ENCODE data around the gene RBM17.
"Not testable (repeated sequence)": the region's sequence is repeated elsewhere in the genome, so short reads cannot be mapped to it uniquely, and the experiment has no call there.

Gene RBM17

GRCh38 chr10:6102128-6102527, 13.3 kb downstream of the RBM17 start:
- H3K27ac Mint-ChIP-seq: peak overlapping the region; percentile 74
- ATAC-seq (ENCODE audit: low read depth) (no peak), DNase-seq (ENCODE audit: low spot score in 2 of 2) (no peak)
- peak overlapping the region; percentile 32 for H3K4me3 Mint-ChIP-seq
- peaks cover 9% of the 10 kb centered on the region for H3K4me1 Mint-ChIP-seq
- no peaks in the 10 kb centered on the region for H3K27me3 Mint-ChIP-seq
- peaks cover 36% of the 10 kb centered on the region for H3K36me3 Mint-ChIP-seq
- H3K9me3 Mint-ChIP-seq: no peaks in the 10 kb centered on the region

DNA sequence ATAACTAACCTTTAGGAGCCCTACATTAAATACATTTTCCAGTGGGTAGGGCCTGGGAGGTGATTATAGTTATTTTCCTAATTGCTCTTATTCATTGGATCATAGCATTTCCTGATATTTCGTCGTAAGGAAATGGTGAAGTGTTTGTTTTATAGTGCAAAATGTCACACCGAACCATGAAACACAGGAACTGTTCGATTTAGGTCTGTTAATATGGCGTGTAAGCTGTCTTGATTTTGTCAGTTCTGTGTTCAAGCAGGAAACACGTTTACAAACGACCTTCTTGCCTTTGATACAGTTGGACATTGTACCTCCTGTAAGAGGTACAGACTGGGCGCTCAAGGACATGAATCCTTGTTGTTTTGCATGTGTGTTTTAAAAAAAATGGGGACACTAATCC, 14.8 kb downstream of the RBM17 start:
- H3K36me3 Mint-ChIP-seq: peaks cover 29% of the 10 kb centered on the region
- H3K27ac Mint-ChIP-seq: no peak overlapping the region
- no peak overlapping the region for H3K4me3 Mint-ChIP-seq
- no peaks in the 10 kb centered on the region for H3K27me3 Mint-ChIP-seq
- peaks cover 13% of the 10 kb centered on the region for H3K4me1 Mint-ChIP-seq
- no peak for DNase-seq (ENCODE audit: low spot score in 2 of 2)
- no peaks in the 10 kb centered on the region for H3K9me3 Mint-ChIP-seq
- ATAC-seq (ENCODE audit: low read depth): no peak

GRCh38 chr10:6107616-6108015, 18.8 kb downstream of the RBM17 start:
- H3K9me3 Mint-ChIP-seq: not testable (repeated sequence)

GRCh38 chr10:6108072-6108471, 19.2 kb downstream of the RBM17 start:
- Mint-ChIP-seq H3K9me3 (no peaks in the 10 kb centered on the region), H3K4me1 (peaks cover 8% of the 10 kb centered on the region), H3K27ac (no peak overlapping the region), H3K4me3 (no peak overlapping the region), H3K36me3 (peaks cover 40% of the 10 kb centered on the region), H3K27me3 (no peaks in the 10 kb centered on the region)
- DNase-seq (ENCODE audit: low spot score in 2 of 2): no peak
- no peak for ATAC-seq (ENCODE audit: low read depth)

More at GRCh38 chr10:6107616-6108015, 18.8 kb downstream of the RBM17 start:
- not testable (repeated sequence) for H3K4me1 Mint-ChIP-seq; H3K4me3 Mint-ChIP-seq; H3K27ac Mint-ChIP-seq; ATAC-seq (ENCODE audit: low read depth); H3K27me3 Mint-ChIP-seq; DNase-seq (ENCODE audit: low spot score in 2 of 2)
- H3K36me3 Mint-ChIP-seq: peaks cover 40% of the 10 kb centered on the region

DNA sequence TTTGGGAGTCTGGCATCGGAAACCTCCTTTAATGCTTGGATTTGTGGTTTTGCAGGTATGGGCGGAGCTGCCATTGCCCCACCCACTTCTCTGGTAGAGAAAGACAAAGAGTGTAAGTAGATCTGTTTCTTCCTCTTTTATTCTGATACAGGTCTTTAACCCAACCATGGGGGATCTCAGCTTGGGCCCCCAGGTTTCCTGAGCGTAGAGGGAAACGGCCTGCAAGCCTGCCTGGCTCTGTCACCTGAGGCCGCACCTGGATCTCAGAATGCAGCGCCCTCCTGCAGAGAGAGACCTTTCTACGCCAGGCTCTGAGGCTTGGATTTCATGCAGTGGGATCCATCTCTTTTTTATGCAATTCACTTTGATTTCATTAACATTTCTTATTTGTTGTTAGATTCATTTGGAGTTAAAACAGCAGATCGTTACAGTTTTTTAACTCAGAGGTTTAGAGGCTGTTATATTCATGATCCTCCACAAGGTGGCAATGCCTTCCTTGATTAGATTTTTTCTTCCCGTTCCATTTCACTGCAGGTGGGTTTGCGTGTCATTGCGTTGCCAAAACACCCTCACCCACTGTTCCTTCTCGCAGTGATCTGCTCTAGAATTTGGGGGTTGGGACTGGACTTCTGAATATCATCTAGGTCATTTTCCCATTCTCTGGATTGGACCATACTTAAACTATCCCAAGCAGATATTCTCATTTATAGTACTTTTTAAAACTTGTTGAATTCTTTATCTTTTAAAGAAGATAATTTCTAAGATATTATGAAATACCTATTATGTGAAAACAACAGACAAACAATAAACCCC, 20.0 kb downstream of the RBM17 start:
- ATAC-seq (ENCODE audit: low read depth): peak; percentile 46
- peak in 1 of 2 donors; percentile 31 for DNase-seq (ENCODE audit: low spot score in 2 of 2)
- H3K36me3 Mint-ChIP-seq: peaks cover 42% of the 10 kb centered on the region
- no peaks in the 10 kb centered on the region for H3K9me3 Mint-ChIP-seq
- H3K27me3 Mint-ChIP-seq: no peaks in the 10 kb centered on the region
- H3K4me1 Mint-ChIP-seq: peaks cover 8% of the 10 kb centered on the region
- peak overlapping the region; percentile 83 for H3K27ac Mint-ChIP-seq
- no peak overlapping the region for H3K4me3 Mint-ChIP-seq

- Mint-ChIP-seq H3K27ac (peak overlapping the region; percentile 83), H3K4me3 (no peak overlapping the region), H3K27me3 (no peaks in the 10 kb centered on the region), H3K9me3 (no peaks in the 10 kb centered on the region), H3K4me1 (peaks cover 8% of the 10 kb centered on the region), H3K36me3 (peaks cover 47% of the 10 kb centered on the region)
- DNase-seq (ENCODE audit: low spot score in 2 of 2) (no peak), ATAC-seq (ENCODE audit: low read depth) (no peak)
Observed at GRCh38 chr10:6109444-6109775, 20.6 kb downstream of the RBM17 start.

- Mint-ChIP-seq H3K4me3 (no peak overlapping the region), H3K27ac (no peak overlapping the region), H3K27me3 (no peaks in the 10 kb centered on the region), H3K36me3 (peaks cover 47% of the 10 kb centered on the region), H3K4me1 (peaks cover 8% of the 10 kb centered on the region), H3K9me3 (no peaks in the 10 kb centered on the region)
- no peak for ATAC-seq (ENCODE audit: low read depth)
- no peak for DNase-seq (ENCODE audit: low spot score in 2 of 2)
Observed at GRCh38 chr10:6110136-6110535, 21.3 kb downstream of the RBM17 start.

DNA sequence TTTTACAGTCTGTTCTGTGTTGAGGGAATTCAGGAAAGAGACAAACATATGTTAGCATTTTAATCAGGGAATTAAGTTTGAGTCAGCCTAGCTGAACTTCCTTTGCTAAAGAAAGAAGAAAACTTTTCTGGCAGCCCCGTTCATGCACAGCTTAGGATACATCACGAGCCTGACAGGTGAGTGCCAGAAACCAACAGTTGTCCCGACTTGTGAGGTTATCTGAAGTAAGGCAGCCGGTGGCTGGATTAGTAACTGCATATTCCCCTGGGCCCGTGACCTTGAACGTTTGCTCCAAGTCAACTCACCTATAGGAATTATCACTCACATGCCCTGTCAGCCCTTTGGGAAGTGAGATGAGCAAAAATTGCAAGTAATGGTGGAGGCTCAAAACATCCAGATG, 24.1 kb downstream of the RBM17 start:
- H3K9me3 Mint-ChIP-seq: no peaks in the 10 kb centered on the region
- ATAC-seq (ENCODE audit: low read depth) (no peak), DNase-seq (ENCODE audit: low spot score in 2 of 2) (no peak)
- H3K4me1 Mint-ChIP-seq: peaks cover 8% of the 10 kb centered on the region
- H3K27me3 Mint-ChIP-seq: no peaks in the 10 kb centered on the region
- H3K4me3 Mint-ChIP-seq: no peak overlapping the region
- H3K27ac Mint-ChIP-seq: peak overlapping the region; percentile 60
- H3K36me3 Mint-ChIP-seq: peaks cover 41% of the 10 kb centered on the region

DNA sequence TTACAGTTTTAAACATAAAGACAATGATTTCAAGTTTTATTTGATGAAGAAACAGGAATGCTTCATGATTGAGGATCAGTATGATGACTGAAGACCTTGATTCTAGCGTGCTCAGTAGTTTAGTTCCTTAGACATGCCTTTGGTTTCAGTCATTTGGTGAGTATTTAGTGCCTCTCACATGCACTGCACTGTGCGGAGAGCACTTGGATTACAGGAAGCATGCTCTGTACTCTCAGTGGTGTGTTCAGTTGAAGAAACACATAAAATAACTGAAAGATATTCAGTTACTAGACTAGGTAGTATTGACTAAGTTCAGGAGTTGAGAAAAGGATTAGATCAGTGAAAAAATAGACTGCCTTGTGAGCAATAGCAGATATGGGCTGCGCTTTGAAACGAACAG, 25.5 kb downstream of the RBM17 start:
- Mint-ChIP-seq H3K36me3 (peaks cover 35% of the 10 kb centered on the region), H3K27ac (peak overlapping the region; percentile 19), H3K9me3 (no peaks in the 10 kb centered on the region), H3K4me3 (no peak overlapping the region), H3K27me3 (no peaks in the 10 kb centered on the region), H3K4me1 (no peaks in the 10 kb centered on the region)
- no peak for ATAC-seq (ENCODE audit: low read depth)
- DNase-seq (ENCODE audit: low spot score in 2 of 2): no peak

DNA sequence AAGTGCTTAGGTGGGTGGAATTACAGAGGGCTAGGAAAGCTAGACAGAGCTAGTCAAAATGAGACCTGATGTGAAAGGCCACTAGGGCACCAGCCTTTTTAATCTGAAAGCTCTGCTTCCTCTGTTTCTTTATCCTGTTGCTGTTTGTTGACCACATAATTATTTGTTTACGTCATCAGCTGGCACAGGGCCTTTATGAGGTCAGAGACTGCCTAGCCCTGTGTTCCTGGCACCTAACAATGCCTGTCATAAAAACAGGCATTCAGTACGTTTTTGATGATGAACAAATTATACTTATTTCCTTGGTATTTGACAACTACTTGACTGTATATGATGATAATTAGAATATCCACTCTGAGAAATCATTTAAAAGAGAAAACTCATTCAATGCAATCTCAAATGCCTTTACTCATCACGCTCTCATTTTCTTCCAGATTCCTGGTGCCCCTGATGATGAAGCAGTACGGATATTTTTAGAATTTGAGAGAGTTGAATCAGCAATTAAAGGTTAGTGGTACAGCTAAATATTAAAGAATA, 26.0 kb downstream of the RBM17 start:
- Mint-ChIP-seq H3K36me3 (peaks cover 32% of the 10 kb centered on the region), H3K9me3 (no peaks in the 10 kb centered on the region), H3K27me3 (no peaks in the 10 kb centered on the region)

GRCh38 chr10:6115411-6115810, 26.6 kb downstream of the RBM17 start:
- Mint-ChIP-seq H3K36me3 (peaks cover 29% of the 10 kb centered on the region), H3K27ac (no peak overlapping the region), H3K27me3 (no peaks in the 10 kb centered on the region), H3K9me3 (no peaks in the 10 kb centered on the region), H3K4me3 (no peak overlapping the region), H3K4me1 (no peaks in the 10 kb centered on the region)
- DNase-seq (ENCODE audit: low spot score in 2 of 2): no peak
- no peak for ATAC-seq (ENCODE audit: low read depth)

More for the DNA sequence above, 26.0 kb downstream of the RBM17 start:
- Mint-ChIP-seq H3K4me3 (no peak overlapping the region), H3K4me1 (no peaks in the 10 kb centered on the region), H3K27ac (peak overlapping the region; percentile 19)
- DNase-seq (ENCODE audit: low spot score in 2 of 2) (no peak), ATAC-seq (ENCODE audit: low read depth) (no peak)

GRCh38 chr10:6115824-6116350, 27.1 kb downstream of the RBM17 start:
- H3K4me1 Mint-ChIP-seq: no peaks in the 10 kb centered on the region
- H3K36me3 Mint-ChIP-seq: peaks cover 26% of the 10 kb centered on the region
- H3K4me3 Mint-ChIP-seq: no peak overlapping the region
- no peak for DNase-seq (ENCODE audit: low spot score in 2 of 2)
- H3K27me3 Mint-ChIP-seq: no peaks in the 10 kb centered on the region
- peak overlapping the region; percentile 16 for H3K27ac Mint-ChIP-seq
- no peak for ATAC-seq (ENCODE audit: low read depth)
- no peaks in the 10 kb centered on the region for H3K9me3 Mint-ChIP-seq

- ATAC-seq (ENCODE audit: low read depth) (no peak), DNase-seq (ENCODE audit: low spot score in 2 of 2) (no peak)
- Mint-ChIP-seq H3K27me3 (no peaks in the 10 kb centered on the region), H3K4me3 (no peak overlapping the region), H3K36me3 (peaks cover 24% of the 10 kb centered on the region), H3K27ac (no peak overlapping the region), H3K9me3 (no peaks in the 10 kb centered on the region), H3K4me1 (no peaks in the 10 kb centered on the region)
Observed at GRCh38 chr10:6116806-6117205, 28.0 kb downstream of the RBM17 start.

DNA sequence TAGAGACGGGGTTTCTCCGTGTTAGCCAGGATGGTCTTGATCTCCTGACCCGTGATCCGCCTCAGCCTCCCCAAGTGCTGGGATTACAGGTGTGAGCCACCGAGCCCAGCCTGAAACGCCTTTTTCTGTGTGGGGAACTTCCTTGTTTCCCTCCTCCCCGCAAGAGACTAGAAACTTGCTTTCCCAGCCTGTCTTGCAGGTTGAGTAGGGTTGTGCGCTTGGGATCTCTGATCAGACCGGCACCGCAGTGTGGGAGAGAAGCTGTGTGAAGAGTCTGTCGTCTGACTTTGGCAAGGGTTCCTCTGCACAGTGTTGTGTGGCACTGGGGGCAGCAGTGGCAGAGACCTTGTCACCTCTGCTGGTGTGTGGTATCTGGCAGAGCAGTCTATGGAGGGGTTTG, 28.9 kb downstream of the RBM17 start:
- DNase-seq (ENCODE audit: low spot score in 2 of 2): no peak
- H3K27me3 Mint-ChIP-seq: no peaks in the 10 kb centered on the region
- peaks cover 15% of the 10 kb centered on the region for H3K36me3 Mint-ChIP-seq
- peak overlapping the region; percentile 35 for H3K27ac Mint-ChIP-seq
- no peaks in the 10 kb centered on the region for H3K4me1 Mint-ChIP-seq
- H3K9me3 Mint-ChIP-seq: no peaks in the 10 kb centered on the region
- ATAC-seq (ENCODE audit: low read depth): no peak
- H3K4me3 Mint-ChIP-seq: no peak overlapping the region

- no peak overlapping the region for H3K4me3 Mint-ChIP-seq
- no peaks in the 10 kb centered on the region for H3K27me3 Mint-ChIP-seq
- no peak overlapping the region for H3K27ac Mint-ChIP-seq
- H3K36me3 Mint-ChIP-seq: peaks cover 6% of the 10 kb centered on the region
- DNase-seq (ENCODE audit: low spot score in 2 of 2): no peak
- no peaks in the 10 kb centered on the region for H3K4me1 Mint-ChIP-seq
- no peaks in the 10 kb centered on the region for H3K9me3 Mint-ChIP-seq
- ATAC-seq (ENCODE audit: low read depth): no peak
Observed at GRCh38 chr10:6119423-6119822, 30.6 kb downstream of the RBM17 start.
